HG02610 (cell line): ENCODE data around the gene ZNF778.

Experiments used
- ATAC-seq: cut with Tn5 transposase; IDR thresholded peaks from one replicate; pipeline ENCODE4 v1.9.1; 2021; ENCODE audit warnings: mild to moderate bottlenecking, moderate library complexity; ENCODE audit not compliant: unreplicated experiment

ZNF778 gene

GRCh38 chr16:89193576-89194293, 23.8 kb upstream of the ZNF778 start:
- ATAC-seq: no peak

DNA sequence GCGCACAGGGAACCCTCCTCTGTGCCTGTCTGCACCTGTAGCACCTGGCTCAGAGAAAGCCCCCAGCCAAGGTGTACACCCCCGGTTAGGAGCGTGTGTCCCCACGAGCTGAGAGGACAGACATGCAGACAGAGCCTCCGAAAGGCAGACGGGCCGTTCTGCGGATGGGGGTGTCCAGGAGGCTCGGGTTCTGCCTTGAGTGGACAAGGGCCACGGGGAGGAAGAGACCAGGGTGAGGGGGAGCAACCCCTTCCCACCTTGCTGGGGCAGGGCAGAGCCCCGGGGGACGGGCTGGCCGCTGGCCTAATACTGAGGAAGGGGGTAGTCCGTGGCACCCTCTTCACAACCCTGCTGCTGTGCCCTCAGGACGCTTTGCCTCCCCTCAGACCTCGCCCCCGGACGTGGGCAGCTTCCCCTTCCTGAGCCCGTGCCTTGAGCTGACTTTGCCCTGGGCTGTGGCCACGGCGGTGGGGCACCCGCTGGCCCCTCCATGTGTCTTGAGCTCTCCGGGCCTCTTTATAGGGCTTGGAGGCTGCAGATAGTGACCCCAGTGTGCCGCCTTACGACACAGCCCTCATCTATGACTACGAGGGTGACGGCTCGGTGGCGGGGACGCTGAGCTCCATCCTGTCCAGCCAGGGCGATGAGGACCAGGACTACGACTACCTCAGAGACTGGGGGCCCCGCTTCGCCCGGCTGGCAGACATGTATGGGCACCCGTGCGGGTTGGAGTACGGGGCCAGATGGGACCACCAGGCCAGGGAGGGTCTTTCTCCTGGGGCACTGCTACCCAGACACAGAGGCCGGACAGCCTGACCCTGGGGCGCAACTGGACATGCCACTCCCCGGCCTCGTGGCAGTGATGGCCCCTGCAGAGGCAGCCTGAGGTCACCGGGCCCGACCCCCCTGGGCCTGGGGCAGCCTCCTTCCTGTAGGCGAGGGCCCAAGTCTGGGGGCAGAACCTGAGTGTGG, 22.9 kb upstream of the ZNF778 start:
- no peak for ATAC-seq

DNA sequence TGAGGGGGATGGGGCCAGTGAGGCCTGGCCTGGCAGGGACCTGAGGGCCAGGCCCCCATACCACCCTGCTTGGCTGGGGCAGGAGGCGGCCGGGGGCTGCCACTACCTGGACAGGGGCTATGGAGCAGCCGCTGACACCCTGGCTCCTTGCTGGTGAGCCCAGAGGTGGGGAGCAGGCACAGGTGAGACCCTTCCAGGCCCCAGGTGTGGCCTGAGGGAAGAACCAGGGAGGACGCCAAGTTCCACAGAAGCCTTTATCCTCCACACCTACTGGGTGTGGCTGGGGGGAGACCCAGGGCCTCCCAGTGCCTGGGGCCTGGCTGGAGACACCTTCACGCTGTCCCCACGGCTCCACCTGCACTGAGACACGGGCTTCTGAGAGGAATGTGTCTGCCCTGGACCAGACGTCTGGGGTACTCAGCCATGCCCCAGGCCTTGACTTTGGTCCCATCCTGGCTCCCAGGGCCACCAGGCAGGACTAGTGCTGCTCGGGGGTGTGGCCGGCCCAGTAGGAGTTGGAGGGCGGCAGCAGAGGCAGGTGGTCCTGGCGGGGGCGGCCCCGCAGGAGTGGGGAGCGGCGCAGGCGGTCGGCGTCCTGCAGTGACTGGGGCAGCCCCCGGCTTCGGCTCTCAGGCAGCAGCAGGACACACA, 21.9 kb upstream of the ZNF778 start:
- no peak for ATAC-seq

DNA sequence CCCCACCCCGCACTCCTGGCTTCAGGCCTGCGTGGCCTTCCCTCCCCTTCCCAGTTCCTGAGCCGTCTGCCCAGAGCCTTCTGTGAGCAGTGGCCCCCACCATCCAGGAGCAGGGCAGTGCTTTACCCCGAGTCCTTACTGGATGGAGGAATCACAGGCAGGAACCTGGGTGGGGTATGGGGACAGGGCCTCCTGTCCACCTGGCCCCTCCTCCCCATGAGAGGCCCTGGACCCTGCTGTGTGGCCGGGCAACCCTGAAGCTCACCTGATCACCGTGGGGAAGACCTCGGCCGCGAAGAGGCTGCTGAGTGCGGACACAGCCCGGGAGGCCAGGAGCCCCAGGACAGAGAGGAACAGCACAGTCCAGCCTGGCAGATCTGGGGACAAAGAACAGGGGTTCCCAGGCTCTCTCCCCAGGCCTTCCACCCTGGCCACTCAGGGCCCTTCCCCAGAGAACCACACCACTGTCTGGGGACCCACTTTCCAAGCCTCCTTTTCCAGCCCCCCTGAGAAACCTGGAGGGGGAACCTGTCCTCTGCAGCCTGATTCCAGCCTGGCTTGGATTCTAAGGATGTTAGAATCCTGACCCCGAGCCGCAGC, 20.4 kb upstream of the ZNF778 start:
- no peak for ATAC-seq

- no peak for ATAC-seq
Observed at GRCh38 chr16:89197633-89198416, 19.7 kb upstream of the ZNF778 start.

GRCh38 chr16:89198417-89199240, 18.9 kb upstream of the ZNF778 start:
- no peak for ATAC-seq

DNA sequence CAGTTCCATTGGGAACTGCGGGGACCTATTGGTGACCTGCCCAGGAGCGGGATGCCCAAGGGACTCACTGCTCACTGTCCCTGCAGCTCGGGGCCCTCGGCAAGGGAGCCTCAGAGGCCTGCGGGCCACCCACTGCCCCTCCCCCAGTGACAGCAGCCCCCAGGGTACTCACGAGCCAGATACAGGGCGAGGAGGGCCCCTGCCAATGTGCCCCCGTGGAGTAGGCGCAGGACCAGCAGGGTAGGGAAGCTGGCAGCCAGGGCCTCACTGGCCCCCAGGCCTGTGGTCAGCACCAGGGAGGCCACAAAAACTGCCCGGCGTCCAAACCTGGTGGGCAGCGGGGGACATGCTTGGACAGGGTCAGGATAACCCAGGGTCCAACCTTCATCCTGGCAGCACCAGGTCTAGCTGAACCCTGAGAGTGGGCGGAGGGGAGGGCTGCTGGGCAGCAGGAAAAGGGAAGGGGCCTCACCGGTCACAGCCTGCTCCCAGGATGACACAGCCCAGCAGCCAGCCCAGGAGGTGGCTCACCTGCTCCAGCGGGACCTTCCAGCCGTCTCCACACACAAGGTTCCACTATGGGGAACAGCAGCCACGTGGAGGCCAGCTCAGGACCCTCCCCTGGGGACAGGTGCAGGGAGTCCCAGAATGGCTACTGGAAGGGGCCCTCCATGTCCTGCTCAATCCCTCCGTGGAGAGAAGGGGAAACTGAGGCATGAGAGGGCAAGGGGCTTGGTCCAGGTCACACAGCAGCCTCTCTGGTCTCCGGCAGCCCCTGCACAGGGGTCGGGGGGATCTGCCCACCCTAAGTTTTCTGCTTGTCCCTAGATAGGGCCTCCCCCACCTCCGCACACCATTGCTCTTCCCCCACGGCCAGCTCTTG, 18.0 kb upstream of the ZNF778 start:
- ATAC-seq: no peak

DNA sequence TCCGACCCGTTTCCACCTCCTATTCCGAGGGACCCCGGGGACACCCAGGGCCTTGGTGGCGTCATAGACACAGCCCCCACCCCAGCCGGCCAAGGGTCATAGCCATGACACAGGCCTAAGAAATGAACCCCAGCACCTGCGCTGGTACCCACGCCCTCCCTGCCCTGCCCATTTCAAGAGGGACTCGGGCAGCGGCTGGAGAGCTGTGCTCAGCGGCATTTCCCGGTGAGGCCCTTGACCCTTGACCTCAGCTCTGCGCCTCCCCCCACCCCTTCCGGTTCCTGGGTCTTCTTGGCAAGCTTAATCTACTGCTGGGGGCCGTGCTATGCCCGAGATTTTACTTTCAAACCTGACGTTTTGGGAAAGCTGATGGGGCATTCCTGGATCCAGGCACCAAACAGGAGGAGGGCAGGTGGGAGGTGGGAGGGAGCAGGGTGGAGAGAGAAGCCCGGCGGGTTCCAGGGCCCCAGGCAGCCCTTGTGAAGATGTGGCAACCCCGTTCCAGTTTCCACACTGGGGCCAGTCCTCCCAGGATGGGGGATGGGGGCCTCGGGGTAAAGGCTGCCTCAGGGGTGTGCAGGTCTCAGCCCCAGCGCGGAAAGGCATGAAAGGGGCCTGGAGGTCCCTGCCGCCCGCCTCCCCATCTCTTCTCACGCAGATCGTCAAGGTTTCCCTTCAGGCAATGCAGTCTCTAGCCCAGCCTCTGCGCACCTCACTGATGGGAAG, 17.2 kb upstream of the ZNF778 start, which contains the start of gene SLC22A31:
TSS of gene SLC22A31 (minus strand) at position 414 of the 726 bp plus-strand sequence. CDS start at position 378, 36 bp downstream.
- no peak for ATAC-seq

GRCh38 chr16:89200850-89201411, 16.6 kb upstream of the ZNF778 start:
- ATAC-seq: no peak

GRCh38 chr16:89201439-89202377, 15.8 kb upstream of the ZNF778 start:
- ATAC-seq: no peak

DNA sequence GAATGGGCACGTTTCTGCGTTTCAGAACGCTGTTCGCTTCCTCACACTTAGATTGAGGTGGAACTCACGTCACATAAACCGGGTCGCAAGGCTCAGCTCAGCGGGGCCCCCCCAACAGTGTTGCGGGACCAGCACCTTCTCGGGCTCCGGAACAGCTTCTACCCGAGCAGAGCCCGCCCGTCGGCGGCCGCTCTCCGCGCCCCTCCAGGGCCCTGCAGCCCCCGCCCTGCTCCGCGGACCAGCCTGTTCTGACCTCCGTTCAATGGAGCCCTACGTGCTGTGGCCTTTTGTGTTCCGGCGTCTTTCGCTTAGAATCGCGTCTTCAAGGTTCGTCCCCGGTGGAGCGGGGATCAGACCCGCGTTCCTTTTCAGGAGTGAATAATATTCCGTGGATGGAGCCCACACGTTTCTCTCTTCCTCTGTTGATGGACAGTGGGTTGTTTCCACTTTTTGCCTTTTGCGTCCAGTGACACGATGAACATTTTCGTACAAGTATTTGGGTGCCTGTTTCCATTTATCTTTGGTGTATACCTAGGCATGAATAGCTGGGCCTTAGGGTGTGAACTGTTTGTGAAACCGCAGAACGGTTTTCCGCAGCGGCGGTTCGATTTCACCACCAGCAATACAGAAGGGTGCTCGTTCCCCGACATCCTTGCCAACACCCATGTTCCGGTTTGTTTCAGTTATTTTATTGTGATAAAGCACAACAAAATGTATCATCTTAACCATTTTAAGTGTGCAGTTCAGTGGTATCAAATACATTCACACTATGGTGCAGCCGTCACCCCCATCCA, 14.9 kb upstream of the ZNF778 start:
- no peak for ATAC-seq

GRCh38 chr16:89207993-89208392, 9.5 kb upstream of the ZNF778 start:
- no peak for ATAC-seq

DNA sequence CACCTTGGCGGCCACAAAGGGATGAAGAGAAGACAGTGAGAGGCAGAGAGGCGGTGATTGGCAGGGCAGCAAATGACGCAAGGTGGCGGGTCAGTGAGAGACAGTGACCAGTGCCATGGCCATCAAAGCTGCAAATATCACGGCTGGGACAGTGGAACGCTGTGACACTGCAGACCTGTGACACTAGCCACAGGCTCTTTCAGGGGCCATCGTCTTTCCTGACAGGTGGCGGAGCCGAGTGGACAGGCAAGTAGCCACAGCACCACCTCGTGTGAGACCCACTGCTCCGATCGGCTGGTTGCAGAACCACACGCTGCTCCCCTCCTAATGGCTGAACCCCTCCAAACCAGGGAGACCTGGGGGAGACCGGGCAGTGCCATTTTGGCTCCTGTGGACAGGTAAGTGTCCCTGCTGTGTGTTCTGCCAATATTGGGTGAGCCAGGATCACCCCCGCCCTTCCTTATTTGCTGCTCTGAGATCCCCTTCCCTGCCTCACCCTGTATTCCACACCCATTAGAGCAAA, 7.9 kb upstream of the ZNF778 start:
- no peak for ATAC-seq

DNA sequence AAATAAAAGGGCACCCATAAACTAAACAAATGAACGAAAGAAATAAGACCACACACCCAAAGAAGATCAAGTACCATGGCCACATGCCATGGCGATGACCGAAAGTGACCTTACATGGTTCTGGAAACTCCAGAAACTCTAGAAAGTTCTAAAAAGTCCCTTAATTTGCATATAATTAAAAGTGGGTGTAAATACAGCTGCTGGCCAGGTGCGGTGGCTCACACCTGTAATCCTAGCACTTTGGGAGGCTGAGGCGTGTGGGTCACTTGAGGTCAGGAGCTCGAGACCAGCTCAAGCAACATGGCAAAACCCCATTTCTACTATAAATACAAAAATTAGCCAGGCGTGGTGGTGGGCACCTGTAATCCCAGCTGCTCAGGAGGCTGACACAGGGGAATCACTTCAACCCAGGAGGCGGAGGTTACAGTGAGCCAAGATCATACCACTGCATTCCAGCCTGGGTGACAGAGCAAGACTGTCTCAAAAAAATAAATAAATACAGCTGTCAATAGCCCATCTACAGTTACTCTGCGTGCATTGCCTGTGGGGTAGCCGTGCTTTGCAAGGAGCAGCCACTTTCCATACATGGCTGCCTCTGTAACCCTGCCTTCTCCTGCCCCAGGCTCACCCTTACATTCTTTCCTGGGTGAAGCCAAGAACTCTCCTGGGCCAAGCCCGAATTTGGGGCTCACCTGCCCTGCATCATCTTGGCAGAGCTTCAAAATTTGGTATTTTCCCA, 7.2 kb upstream of the ZNF778 start:
- ATAC-seq: no peak
